ENCODE measurements around the gene KIF1A.

The KIF1A gene

DNA sequence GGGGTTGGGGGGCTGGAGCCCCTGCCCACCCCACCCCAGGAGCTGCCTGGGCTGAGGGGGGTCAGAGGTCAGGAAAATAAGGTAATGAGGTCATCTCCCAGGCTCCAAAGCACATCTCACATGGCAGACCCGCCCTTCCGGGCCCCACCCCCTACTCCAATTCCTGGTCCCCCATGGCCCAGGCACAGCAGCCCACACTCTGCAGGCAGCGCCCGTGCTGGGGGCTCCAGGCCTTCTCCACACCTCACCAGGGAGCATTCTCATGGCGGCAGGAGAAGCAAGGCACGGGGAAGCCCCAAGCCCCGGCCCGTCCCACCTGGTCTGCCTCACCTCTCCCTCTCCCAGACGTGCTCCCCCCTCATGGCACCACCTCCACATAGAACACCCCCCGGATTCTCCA, 84.5 kb downstream of the KIF1A start:
- DNase-seq (ENCODE audit: low spot score), result no peak

DNA sequence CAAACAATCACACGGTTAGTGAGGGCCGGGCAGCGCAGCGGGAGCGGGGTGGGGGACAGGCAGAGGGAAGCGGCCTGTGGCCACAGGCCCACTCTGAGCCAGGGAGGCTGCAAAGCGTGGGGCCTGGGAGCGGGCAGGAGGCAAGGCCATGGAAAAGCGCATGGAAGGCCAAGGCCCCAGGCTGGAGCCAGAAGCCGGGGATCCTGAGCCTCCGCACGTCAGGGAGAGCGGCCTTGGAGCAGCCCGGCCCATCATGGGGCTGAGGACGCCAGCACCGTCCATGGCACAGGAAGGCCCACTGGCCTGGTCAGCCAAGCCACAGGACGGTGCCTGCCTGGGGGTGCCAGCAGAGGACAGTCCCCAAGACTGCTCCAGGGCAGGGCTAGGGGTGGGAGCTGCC, 85.3 kb downstream of the KIF1A start:
- DNase-seq (ENCODE audit: low spot score), result no peak

DNA sequence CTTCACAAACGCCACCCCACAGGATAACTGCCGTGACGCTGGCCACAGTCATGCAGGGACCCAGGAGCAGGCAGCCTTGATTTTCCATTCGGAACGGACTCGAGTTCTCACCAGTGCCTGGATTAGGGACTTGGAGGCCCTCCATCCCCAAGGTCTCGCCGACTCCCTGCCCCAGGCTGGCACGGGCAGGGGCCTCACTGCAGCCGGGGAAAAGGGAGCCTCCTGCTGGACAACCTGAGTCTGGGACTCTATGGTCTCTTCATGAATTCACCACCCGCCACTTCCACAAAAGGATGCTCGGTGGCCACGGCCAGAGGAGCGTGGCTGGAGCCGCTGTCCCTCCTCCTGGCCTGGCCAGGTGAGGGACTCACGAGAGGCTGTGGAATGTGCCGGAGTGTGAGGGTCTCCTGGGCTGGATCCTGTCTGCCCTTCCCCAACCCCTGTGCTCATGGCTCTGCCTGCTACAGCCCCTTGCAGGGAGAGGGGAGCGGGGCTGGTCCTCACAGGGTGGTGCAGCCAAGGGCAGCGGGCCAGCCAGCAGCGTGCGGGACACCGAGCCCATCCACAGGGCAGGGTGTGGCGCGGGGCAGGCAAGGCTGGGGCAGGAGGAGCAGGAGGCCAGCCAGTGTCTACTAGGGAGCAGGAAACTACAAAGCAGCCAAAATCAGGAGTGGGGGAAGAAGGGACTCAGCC, 86.1 kb downstream of the KIF1A start:
- no peak for DNase-seq (ENCODE audit: low spot score)

DNA sequence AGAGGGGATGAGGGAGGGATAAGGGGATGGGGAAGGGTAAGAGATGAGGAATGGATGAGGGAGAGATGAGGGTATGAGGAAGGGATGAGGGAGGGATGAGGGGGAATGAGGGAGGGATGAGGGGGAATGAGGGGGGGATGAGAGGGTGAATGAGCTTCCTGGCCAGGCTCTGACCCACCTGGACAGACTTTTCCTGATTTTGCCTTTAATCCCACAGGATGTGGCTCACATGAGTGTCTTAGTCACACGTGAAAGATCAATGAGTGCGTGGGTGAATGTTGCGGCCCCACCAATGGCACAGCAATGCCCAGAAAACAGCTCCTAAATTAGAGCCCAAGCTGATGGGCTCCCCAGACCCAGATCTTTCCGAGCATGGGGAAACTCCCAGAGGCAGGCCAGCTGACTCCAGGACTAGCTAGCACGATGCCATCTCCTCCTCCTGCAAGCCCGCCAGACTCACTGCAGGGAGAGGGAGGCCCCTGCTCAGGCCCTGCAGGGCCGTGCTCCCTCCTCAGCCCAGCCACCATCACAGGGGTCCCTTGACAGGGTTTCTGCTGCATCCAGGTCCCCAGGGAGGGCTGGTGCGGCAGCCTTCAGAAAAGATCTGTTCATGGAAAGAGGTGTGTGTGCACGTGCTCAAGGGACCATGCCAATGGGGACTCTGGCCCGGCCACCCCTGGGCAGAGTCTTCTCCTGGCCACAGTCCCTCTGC, 87.0 kb downstream of the KIF1A start:
- no peak for DNase-seq (ENCODE audit: low spot score)

DNA sequence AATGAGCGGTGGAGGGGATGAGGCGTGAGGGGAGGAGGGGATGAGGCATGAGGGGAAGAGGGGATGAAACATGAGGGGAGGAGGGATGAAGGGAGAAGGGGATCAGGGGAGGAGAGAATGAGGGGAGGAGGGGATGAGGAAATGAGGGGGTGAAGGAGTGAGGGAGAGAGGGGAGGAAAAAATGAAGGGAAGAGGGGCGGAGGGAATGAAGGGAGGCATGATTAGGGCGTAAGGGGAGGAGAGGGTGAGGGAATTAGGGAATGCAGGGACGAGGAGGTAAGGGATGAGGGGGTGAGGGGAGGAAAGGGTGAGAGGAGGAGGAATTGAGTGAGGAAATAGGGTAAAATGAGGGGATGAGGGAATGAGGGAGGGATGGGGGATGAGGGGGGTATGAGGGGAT, 87.8 kb downstream of the KIF1A start:
- DNase-seq (ENCODE audit: low spot score), result no peak

DNA sequence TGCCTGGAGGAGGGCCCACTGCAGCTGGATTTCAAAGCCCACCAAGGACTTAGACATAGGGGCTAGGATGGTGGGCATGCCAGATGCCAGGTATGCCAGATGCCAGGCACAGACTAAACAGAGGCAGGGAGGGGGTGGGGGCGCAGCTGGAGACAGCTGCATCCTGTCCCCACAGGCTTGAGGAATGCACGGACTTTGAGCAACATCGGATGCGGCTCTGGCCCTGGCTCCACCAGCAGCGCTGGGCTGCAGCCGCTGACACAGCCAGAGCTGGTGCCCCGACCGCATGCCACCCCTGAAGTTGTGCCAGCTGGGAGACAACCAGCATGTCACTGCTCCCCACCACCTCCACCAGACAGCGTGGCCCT, 88.9 kb downstream of the KIF1A start:
- no peak for DNase-seq (ENCODE audit: low spot score)

DNA sequence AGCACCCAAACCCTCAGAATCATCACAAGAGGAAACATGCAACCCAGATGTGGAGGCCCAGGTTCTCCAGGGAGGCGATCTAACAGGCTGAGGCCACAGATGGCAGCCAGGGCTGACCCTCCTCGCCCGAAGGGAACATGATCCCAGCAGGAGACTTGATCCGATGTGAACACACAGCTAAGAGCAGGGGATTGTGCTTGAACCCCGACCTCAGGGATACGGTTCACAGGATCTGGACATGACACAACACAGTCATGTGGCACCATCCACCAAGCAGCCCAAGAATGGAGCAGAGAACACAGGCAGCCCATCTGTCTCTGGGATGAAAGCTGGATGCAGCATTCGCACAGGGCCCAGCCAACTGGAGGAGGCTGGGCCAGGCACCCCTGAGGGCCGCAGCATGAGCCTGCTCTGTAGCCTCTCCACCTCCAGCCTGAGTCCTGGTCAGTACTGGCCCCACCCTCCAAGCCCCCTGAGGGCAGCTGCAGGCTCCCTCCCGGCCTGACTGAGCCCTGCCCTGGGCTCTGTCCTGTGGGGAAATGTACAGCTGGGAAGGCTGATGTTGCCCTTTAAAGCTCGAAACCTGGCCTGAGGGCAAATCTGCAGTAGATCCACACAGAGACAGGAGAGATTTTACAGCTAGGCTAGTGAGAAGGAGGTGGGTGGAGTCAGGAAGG, 89.4 kb downstream of the KIF1A start:
- no peak for DNase-seq (ENCODE audit: low spot score)

DNA sequence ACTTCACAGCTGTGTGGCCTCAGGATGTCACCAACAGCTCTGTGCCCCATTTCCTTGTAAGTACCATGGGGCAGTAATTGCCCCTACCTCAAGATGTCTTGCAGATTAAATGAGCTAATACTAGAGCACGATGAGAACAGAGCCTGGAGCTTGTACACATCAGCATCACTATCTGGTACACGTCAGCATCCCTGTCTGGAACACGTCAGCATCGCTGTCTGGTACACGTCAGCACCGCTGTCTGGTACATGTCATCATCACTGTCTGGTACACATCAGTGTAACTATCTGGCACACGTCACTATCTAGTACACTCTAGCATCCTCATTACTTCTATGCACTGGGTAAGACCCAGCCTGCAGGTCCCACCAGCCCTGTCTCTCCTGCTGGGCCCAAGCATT, 91.2 kb downstream of the KIF1A start:
- DNase-seq (ENCODE audit: low spot score), result no peak

DNA sequence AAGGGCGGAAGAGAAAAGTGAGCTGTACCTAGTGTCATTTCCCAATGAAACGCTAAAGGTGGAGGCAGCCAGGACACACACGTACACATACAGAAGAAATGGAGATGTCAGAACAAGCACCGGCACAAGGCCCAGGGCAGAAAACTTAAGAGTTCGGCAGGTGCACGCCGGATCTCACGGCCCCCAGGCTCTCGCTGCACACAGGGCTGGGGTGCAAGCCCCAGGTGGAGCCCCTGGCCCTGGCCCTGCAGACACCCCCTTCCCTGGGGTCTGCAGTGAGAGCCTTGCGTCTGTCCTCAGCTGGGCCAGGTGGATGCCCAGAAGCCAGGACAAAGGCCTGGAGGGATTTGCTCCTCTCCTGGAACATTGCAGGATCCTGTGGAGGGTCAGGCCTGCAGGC, 91.7 kb downstream of the KIF1A start:
- DNase-seq (ENCODE audit: low spot score), result no peak

DNA sequence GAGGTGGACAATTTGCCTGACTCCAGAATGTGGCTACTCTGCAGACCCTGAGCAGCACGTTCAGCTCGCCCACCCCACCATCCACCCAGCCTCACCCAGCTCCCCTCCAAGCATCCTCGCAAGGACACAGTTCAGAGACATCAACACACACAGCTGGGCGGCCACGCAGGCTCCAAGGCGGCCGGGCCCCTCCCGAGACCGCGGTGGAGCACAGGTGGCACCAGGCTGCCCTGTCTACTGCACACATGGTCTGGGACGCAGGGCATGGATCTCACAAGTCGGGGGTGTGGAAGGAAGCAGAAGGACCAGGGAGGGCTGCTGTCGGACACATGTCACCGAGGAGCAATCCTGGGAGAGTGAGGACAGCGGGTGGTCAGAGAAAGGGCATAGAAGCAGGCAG, 92.1 kb downstream of the KIF1A start:
- DNase-seq (ENCODE audit: low spot score), result no peak

DNA sequence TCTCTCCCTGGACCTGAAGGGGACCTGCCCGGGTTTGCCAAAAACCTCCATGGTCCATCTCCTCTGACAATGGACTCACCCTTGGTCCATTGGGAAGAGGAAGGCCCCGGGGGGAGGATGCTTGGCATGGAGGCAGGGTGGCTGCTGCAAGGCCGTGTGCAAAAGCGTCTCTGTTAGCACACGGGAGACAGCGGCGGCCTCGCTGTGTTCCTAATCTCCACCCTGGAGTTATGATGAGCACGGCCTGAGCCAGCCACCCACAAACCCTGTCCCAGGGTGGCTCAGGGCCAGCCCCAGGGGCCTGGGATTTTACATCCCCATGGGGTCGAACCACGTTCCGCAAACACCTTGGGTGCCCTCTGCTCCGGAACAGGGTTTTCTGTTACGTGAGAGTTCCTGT, 92.6 kb downstream of the KIF1A start:
- no peak for DNase-seq (ENCODE audit: low spot score)

DNA sequence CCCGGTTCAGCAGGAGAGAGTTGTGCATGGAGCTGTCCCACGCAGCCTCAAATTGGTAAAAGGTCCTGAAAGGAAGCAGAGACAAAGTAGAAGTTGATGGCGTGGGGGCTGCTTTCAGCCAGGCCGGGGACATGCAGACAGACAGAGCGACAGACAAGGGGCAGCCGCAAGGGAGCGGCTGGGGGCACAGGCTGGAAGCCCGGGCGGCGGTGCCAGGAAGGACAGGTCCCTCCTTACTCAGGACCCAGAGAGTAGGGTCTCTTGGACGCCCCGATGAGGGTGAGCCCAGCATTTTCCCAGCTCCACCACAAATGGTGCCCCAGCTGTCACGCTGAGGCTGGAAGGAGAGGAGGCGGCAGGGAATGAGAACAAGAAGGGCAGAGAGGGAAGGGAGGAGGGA, 93.1 kb downstream of the KIF1A start:
- DNase-seq (ENCODE audit: low spot score), result no peak

DNA sequence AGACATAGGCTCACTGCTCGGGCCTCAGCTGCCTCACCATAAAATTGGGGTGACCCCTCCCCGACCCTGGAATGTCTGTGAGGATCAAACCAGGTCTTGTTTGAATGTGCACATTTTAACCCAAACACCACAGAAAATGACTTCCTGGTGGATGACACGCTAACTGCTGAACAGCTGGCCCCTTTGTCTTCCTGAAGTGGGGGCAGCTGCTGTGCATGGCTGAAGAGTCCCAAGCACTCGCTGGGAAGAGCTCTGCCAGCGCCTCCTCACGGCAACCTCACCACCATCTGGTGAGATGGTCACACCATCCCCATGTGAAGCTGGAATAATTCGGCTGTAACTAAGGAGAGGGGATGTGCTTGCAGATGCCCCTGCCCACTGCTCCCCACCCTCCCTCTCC, 94.3 kb downstream of the KIF1A start:
- DNase-seq (ENCODE audit: low spot score), result no peak

DNA sequence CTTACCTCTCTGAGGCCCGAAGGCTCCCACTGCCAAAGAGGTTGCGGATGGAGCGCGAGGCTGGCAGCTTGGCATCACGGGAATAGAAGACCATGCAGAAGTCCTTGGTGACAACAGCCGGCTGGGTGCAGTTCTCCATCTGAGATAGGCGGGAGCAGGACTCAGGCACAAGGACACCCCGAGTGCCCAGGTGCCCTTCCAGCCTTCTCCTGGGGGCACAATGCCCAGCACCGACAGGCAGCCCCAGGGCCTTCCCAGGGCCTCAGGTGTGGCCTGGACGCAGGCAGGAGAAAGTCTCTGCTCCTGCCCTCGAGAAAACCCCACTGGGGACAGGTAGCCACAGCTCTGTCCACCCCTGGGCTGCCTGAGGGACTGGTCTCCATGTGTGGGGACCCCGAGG, 94.8 kb downstream of the KIF1A start:
- no peak for DNase-seq (ENCODE audit: low spot score)

DNA sequence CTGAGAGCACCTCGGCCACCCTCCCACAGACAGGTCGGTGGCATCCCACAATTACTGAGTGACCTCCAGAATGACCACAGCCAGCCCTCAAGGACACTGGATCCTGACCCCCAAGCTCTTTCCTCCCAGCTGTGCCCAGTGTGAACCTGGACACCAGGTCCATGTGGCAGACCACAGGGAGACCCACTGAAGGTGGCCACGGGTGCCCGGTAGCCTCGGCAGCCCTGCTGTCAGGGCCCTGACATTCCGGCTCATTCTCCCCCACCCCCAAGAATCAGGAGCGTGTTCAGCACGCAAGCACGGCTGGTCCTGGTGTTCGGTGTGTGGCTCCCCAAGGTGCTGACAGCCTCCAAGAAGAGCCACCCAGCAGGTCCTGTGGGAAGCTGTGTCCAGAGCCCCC, 95.6 kb downstream of the KIF1A start:
- DNase-seq (ENCODE audit: low spot score), result no peak

DNA sequence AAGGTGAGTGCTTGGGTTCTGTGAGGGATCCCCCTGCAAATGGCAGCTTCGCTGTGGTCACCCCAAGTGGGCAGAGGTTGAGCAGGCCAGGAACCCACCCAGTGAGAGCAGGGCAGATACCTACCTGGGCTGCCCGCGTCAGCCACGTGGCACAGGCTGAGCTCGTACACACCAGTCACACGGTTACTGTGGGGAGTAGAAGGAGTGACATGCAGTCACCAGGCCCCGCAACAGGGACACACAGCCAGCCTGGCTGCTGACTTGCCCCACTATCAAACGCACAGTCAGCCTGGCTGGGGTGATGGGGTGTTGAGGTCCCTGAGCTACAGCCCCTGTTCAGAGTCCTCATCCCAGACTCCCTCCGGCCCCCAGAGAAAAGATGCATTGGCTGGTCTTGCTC, 96.2 kb downstream of the KIF1A start:
- DNase-seq (ENCODE audit: low spot score), result no peak

DNA sequence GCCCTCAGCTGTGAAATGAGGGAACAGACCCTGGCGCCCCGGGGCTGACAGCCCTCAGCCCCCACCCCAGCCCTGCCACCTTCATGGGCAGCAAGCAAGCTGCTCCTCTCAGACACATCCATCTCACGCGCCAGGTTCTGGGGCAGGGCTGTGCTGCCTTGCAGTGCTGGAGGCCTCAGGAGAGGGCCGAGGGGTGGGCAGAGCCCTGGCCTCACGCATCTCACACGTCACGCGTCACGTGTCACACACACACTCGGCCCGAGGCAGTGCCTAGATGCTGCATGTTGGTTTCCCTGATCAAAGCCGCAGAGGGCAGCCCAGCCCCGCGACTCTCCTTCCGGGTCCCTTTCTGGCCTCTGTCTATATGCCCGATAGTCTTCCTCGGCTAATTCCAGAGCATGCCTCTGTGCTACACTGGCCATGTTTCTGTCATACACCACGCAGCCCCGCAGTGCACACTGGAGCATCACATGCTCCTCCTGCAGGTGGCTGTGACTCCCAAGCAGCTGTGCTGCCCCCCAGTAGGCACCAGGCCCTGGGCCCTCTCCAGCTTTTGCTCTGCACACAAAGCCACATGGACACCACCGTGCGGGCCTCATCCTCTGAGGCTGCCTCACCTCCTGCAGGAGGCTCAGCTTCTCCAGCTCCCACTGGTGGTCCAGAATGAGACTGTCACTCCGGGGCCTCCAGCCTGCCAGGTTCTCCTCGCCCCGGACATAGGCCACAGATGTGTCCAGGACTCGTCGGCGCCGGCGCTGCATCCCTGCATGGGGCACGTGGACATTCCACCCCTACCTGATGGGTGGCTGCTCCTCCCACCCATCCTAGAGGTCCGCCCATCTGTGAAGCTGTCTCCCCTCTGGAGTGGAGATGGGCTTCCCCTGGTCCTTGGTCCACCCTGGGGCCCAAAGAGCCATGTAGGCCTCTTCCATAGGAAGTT, 97.0 kb downstream of the KIF1A start:
- no peak for DNase-seq (ENCODE audit: low spot score)

DNA sequence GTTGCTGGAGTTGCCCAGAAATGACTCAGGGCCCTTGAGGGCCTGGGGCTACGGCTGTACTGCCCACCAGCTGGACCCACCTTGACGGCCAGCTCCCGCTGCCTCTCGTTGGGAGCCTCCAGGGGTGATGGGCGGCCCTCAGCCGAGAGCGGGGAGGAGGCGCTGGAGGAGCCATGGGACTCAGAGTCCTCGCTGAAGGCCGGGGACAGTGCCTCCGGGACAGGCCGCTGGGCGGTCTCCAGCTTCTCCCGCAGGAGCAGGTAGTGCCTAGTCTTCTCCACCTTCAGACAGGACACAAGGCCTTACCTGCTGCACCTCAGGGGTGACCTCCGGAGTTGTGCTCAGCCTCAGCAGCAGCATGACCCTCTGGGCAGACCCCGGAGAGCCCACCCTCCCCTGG, 97.6 kb downstream of the KIF1A start:
- DNase-seq (ENCODE audit: low spot score), result no peak

DNA sequence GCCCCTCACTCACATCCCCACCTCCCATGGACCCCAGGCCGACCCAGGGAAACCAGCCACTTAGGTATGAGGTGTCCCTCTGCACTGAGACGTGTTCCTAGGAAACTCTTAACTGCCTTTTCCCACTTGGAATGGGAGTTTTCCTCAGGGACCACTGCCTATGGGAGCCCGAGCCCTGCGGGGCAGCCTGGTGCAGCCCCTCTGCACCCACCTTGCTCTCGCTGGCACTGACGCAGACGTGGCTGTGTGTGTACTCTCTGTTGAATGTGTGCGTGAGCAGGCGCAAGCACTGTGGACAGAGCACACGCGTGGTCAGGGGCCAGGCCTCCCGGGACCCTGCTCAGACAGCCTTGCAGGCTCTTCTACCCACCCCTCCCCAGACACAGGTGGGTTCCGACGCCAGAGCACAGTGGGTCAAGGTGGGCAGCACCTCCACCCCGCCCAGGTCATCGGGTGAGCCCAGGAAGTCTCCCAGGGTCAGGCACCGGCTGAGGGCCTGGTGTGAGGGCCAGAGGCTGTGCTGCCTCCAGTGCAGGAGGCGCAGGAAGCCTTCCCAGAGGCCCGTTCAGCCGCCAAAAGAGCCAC, 98.3 kb downstream of the KIF1A start:
- no peak for DNase-seq (ENCODE audit: low spot score)

DNA sequence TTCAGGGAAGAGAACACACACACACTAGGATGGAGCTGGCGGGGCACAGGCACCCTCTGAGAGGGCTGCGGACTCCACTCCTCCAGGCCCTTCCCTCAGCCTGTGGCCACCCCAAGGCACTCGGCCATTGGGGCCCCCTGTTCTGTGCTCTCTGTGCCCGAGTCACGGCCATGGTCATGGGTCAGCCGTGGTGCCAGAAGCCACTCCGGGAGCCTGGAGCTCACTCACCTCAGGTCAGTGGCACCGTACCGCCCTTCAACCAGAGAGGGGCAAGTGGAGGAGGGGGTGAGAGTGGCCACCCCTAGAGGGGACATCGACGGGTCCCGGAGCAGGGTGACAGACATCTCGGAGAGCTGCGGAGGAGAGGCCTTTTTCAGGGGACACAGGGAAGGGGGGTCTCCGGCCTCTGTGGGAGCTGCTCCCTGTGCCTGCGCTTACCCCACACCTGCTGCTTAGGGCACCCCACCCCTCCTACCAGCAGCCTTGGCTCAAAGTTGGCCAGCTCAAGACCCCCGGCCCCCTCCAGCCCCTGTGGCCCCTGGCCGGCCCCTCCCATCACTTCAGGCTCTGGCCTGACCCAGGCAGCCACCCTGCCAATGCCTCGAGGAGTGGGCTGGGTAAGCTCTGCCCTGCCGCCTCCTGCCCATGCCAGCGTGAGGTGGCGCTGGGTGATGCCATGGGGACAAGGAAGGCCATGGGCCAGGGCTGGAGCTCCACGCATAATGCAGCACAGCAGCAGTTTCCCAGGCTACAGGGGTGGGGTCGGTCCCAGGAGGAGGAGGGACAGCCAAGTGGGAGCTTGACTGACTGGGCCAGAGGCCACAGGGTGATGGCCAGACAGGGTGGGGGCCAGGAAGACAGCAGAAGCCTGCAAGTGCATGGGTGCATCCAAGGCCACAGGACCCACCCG, 99.1 kb downstream of the KIF1A start:
- no peak for DNase-seq (ENCODE audit: low spot score)

All from ecto neural progenitor cell (in vitro differentiated cells).